ENCODE measurements around the gene FCHSD2.

Gene FCHSD2

DNA sequence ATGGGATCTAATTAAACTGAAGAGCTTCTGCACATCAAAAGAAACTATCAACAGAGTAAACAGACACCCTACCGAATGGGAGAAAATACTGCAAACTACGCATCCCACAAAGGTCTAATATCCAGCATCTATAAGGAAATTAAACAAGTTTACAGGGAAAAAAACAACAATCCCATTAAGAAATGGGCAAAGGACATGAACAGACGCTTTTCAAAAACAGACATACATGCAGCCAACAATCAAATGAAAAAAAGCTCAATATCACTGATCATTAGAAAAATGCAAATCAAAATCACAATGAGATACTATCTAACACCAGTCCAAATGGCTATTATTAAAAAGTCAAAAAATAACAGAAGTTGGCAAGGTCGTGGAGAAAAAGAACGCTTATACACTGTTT is 117.5 kb downstream of the FCHSD2 start (continued):
- TF ChIP-seq MEIS1 (CRISPR knock-in tag; IDR thresholded peaks at IDR 0.05; ENCODE audit: borderline replicate concordance): no peak
- TF ChIP-seq, protein P1, sequence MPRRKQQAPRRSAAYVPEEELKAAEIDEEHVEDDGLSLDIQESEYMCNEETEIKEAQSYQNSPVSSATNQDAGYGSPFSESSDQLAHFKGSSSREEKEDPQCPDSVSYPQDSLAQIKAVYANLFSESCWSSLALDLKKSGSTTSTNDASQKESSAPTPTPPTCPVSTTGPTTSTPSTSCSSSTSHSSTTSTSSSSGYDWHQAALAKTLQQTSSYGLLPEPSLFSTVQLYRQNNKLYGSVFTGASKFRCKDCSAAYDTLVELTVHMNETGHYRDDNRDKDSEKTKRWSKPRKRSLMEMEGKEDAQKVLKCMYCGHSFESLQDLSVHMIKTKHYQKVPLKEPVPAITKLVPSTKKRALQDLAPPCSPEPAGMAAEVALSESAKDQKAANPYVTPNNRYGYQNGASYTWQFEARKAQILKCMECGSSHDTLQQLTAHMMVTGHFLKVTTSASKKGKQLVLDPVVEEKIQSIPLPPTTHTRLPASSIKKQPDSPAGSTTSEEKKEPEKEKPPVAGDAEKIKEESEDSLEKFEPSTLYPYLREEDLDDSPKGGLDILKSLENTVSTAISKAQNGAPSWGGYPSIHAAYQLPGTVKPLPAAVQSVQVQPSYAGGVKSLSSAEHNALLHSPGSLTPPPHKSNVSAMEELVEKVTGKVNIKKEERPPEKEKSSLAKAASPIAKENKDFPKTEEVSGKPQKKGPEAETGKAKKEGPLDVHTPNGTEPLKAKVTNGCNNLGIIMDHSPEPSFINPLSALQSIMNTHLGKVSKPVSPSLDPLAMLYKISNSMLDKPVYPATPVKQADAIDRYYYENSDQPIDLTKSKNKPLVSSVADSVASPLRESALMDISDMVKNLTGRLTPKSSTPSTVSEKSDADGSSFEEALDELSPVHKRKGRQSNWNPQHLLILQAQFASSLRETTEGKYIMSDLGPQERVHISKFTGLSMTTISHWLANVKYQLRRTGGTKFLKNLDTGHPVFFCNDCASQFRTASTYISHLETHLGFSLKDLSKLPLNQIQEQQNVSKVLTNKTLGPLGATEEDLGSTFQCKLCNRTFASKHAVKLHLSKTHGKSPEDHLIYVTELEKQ (tag by site-specific recombination; IDR thresholded peaks at IDR 0.05; ENCODE audit: borderline replicate concordance): no peak

DNA sequence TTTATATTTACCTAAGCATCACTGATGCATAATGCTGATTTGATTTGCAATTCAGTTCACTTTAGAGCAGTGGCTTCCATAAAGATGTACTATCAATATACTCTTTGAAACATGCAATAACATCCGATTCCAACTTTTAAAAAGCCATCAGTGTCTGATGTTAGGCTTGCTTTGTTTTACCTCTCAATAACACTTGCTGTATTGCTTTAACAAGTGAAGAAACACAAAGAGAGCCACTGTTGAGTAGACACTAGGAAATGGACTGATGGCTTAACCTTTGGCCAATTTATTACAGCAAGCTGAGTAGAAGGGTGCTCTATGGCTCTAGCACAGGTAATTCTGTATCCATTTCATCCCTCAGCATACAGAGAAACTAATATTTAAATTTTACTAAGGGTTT is 122.1 kb downstream of the FCHSD2 start:
- Histone ChIP-seq H3K4me3 (ENCODE audit: low read depth, low read length) (no peak overlapping the region), H3K36me3 (ENCODE audit: control insufficient read depth in 2 of 2, insufficient read depth in 1 of 2, low read length in 2 of 2) (no peaks in the 10 kb centered on the region), H3K27ac (ENCODE audit: extremely low read depth, low read depth, low read length) (no peak overlapping the region), H3K9me3 (ENCODE audit: control insufficient read depth, insufficient read depth, low read depth, low read length) (no peaks in the 10 kb centered on the region), H3K4me1 (ENCODE audit: control insufficient read depth, insufficient read depth, low read length) (no peaks in the 10 kb centered on the region)
- CTCF ChIA-PET: interaction anchor here (0.7 kb wide), 1 partner anchor 10 kb away, joined by 3 read pairs; no protein-coding TSS in a partner anchor
- POLR2A ChIA-PET: no interaction called here
- TF ChIP-seq ZFP69B (tag by site-specific recombination; IDR thresholded peaks at IDR 0.05) (no peak), ZNF248 (tag by site-specific recombination; IDR thresholded peaks at IDR 0.05) (no peak), ZNF324 (tag by site-specific recombination; IDR thresholded peaks at IDR 0.05) (no peak), SCRT1 (tag by site-specific recombination; IDR thresholded peaks at IDR 0.05; ENCODE audit: borderline replicate concordance) (no peak), ZNF596 (tag by site-specific recombination; IDR thresholded peaks at IDR 0.05) (no peak), ZNF561 (tag by site-specific recombination; IDR thresholded peaks at IDR 0.05; ENCODE audit: borderline replicate concordance) (no peak)
- TF ChIP-seq, protein P2, sequence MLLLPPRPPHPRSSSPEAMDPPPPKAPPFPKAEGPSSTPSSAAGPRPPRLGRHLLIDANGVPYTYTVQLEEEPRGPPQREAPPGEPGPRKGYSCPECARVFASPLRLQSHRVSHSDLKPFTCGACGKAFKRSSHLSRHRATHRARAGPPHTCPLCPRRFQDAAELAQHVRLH (tag by site-specific recombination; IDR thresholded peaks at IDR 0.05): no peak

DNA sequence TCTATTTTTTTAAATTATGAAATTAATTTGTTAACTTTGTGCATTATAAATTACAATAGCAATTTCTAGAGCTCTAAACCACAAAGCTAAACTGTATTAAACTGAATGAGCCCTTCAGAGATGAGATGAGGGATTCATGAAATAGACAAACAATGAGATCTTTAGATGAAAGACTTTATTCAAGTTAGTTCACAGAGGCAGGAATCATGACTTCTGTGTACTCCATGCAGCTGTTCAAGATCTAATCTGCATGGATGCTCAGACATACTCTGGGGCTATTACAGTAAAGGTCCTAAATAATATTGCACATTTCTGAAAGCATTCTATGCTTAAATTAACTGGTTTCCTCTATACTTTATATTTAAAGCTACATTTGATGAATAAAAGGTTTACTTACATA is 122.7 kb downstream of the FCHSD2 start:
- no peak overlapping the region for H3K27ac ChIP-seq (ENCODE audit: extremely low read depth, low read depth, low read length)
- ChIA-PET CTCF (no interaction called here), POLR2A (no interaction called here)
- TF ChIP-seq ZNF624 (tag by site-specific recombination; IDR thresholded peaks at IDR 0.05) (no peak), ZNF394 (tag by site-specific recombination; IDR thresholded peaks at IDR 0.05; ENCODE audit: borderline replicate concordance) (no peak), ZNF133 (tag by site-specific recombination; IDR thresholded peaks at IDR 0.05) (no peak), ZNF785 (tag by site-specific recombination; IDR thresholded peaks at IDR 0.05) (no peak), SP3 (tag by site-specific recombination; IDR thresholded peaks at IDR 0.05) (no peak), ZNF837 (tag by site-specific recombination; IDR thresholded peaks at IDR 0.05) (no peak), HOXC10 (CRISPR knock-in tag; IDR thresholded peaks at IDR 0.05) (no peak), ZNF404 (tag by site-specific recombination; IDR thresholded peaks at IDR 0.05) (no peak), BCL11B (tag by site-specific recombination; IDR thresholded peaks at IDR 0.05; ENCODE audit: low read depth) (no peak), ZNF214 (tag by site-specific recombination; IDR thresholded peaks at IDR 0.05; ENCODE audit: borderline replicate concordance) (no peak), ZNF555 (tag by site-specific recombination; conservative IDR thresholded peaks at IDR 0.05) (no peak)
- TF ChIP-seq, protein P3, sequence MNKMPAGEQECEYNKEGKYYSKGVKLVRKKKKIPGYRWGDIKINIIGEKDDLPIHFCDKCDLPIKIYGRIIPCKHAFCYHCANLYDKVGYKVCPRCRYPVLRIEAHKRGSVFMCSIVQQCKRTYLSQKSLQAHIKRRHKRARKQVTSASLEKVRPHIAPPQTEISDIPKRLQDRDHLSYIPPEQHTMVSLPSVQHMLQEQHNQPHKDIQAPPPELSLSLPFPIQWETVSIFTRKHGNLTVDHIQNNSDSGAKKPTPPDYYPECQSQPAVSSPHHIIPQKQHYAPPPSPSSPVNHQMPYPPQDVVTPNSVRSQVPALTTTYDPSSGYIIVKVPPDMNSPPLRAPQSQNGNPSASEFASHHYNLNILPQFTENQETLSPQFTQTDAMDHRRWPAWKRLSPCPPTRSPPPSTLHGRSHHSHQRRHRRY (tag by site-specific recombination; IDR thresholded peaks at IDR 0.05): no peak
- TF ChIP-seq, protein P4, sequence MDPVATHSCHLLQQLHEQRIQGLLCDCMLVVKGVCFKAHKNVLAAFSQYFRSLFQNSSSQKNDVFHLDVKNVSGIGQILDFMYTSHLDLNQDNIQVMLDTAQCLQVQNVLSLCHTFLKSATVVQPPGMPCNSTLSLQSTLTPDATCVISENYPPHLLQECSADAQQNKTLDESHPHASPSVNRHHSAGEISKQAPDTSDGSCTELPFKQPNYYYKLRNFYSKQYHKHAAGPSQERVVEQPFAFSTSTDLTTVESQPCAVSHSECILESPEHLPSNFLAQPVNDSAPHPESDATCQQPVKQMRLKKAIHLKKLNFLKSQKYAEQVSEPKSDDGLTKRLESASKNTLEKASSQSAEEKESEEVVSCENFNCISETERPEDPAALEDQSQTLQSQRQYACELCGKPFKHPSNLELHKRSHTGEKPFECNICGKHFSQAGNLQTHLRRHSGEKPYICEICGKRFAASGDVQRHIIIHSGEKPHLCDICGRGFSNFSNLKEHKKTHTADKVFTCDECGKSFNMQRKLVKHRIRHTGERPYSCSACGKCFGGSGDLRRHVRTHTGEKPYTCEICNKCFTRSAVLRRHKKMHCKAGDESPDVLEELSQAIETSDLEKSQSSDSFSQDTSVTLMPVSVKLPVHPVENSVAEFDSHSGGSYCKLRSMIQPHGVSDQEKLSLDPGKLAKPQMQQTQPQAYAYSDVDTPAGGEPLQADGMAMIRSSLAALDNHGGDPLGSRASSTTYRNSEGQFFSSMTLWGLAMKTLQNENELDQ (tag by site-specific recombination; IDR thresholded peaks at IDR 0.05; ENCODE audit: low read depth): no peak
- H3K4me1 ChIP-seq (ENCODE audit: control insufficient read depth, insufficient read depth, low read length): no peaks in the 10 kb centered on the region
- H3K36me3 ChIP-seq (ENCODE audit: control insufficient read depth in 2 of 2, insufficient read depth in 1 of 2, low read length in 2 of 2): no peaks in the 10 kb centered on the region
- no peaks in the 10 kb centered on the region for H3K9me3 ChIP-seq (ENCODE audit: control insufficient read depth, insufficient read depth, low read depth, low read length)
- H3K4me3 ChIP-seq (ENCODE audit: low read depth, low read length): no peak overlapping the region

Measured in HEK293 (cell line).